Thyroid gland (tissue), 4 donors: ENCODE data around the gene TOM1L2. TPM values are rescaled to one million over a fixed set of nuclear protein-coding genes. Genes with fewer than 3 reads are reported as not detected.

ENCODE experiments used
- DNase-seq, 2 donors: peaks; one replicate each; pipeline ENCODE4 v3.0.0-alpha.2; 2019
- H3K27ac ChIP-seq, 3 donors: fragments of 200-600 bp; sonication (generic); 1 replicate in 2 of 3; 2 replicates in 1 of 3; pipeline ENCODE4 v1.5.1; 2016 to 2019; ENCODE audit warnings: mild to moderate bottlenecking in 1 of 3, moderate library complexity in 1 of 3
- H3K27me3 ChIP-seq: fragments of 200-600 bp; sonication (generic); one replicate; pipeline ENCODE4 v1.5.1; 2019
- H3K36me3 ChIP-seq, 2 donors: fragments of 200-600 bp; sonication (generic); one replicate each; pipeline ENCODE4 v1.5.1; 2016 to 2019
- H3K4me1 ChIP-seq, 2 donors: fragments of 200-600 bp; sonication (generic); one replicate each; pipeline ENCODE4 v1.5.1; 2017 to 2019
- H3K4me3 ChIP-seq, 3 donors: fragments of 200-600 bp; sonication (generic); replicated peaks in 1 of 3; 1 replicate in 2 of 3; 2 replicates in 1 of 3; pipeline ENCODE4 v1.5.1; 2016; ENCODE audit warnings: mild to moderate bottlenecking in 1 of 3
- H3K9me3 ChIP-seq: fragments of 200-600 bp; sonication (generic); one replicate; pipeline ENCODE4 v1.5.1; 2017
- POLR2A ChIP-seq, 2 donors: fragments of 450-650 bp; IDR thresholded peaks; one replicate each; pipeline ENCODE4 v1.6.1; 2017; ENCODE audit warnings: antibody characterized with exemption in 2 of 2, mild to moderate bottlenecking in 2 of 2, moderate library complexity in 1 of 2
- whole genome bisulfite sequencing, 2 donors: methylation state at CpG; one replicate each; pipeline ENCODE4 v1.1.5; 2017; 5-methylcytosine and 5-hydroxymethylcytosine counted together
- intact Hi-C: fragments of 100-400 bp; cut with DNase I; formaldehyde crosslinking; loops from one replicate; pipeline ENCODE4 v1.15.1; 2023
- total RNA-seq, 4 donors: library from RNA; depleted of rRNA; stranded (reverse); fragments of >200 nt; gene quantifications; one replicate each; pipeline ENCODE4 v1.2.3, GENCODE V29; 2016
- TF ChIP-seq, protein P1 (sequence below), 6 experiments: fragments of 200-600 bp in 3 of 6; fragments of 450-650 bp in 3 of 6; sonication (generic) in 3 of 6; IDR thresholded peaks; one replicate each; pipeline ENCODE4 v1.5.1; 2016 to 2019; ENCODE audit warnings: antibody characterized with exemption in 6 of 6, mild to moderate bottlenecking in 2 of 6, inconsistent platforms in 1 of 6, moderate library complexity in 1 of 6

TOM1L2 gene
- total RNA-seq, 4 donors from 2014 or later, result 138 to 881 (median 257) TPM

GRCh38 chr17:17831208-17832031 is 140.8 kb downstream of the TOM1L2 start:
- H3K27me3 ChIP-seq, result no peaks in the 10 kb centered on the region
- no peak for TF ChIP-seq POLR2A (IDR thresholded peaks at IDR 0.05)
- TF ChIP-seq, protein P1, sequence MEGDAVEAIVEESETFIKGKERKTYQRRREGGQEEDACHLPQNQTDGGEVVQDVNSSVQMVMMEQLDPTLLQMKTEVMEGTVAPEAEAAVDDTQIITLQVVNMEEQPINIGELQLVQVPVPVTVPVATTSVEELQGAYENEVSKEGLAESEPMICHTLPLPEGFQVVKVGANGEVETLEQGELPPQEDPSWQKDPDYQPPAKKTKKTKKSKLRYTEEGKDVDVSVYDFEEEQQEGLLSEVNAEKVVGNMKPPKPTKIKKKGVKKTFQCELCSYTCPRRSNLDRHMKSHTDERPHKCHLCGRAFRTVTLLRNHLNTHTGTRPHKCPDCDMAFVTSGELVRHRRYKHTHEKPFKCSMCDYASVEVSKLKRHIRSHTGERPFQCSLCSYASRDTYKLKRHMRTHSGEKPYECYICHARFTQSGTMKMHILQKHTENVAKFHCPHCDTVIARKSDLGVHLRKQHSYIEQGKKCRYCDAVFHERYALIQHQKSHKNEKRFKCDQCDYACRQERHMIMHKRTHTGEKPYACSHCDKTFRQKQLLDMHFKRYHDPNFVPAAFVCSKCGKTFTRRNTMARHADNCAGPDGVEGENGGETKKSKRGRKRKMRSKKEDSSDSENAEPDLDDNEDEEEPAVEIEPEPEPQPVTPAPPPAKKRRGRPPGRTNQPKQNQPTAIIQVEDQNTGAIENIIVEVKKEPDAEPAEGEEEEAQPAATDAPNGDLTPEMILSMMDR (IDR thresholded peaks at IDR 0.05), result no peak
- H3K36me3 ChIP-seq, result no peaks in the 10 kb centered on the region
- intact Hi-C loops, result no loop called here
- H3K4me1 ChIP-seq, result peaks cover 26 to 48% of the 10 kb centered on the region in 2 donors
- H3K27ac ChIP-seq, result peak overlapping the region in 1 of 3 donors; percentile 41
- no peaks in the 10 kb centered on the region for H3K9me3 ChIP-seq
- DNase-seq, result no peak
- H3K4me3 ChIP-seq, result no peak overlapping the region
- WGBS, 2 donors, result 86% methylated on average over 11 to 12 of the region's 12 CpGs

DNA sequence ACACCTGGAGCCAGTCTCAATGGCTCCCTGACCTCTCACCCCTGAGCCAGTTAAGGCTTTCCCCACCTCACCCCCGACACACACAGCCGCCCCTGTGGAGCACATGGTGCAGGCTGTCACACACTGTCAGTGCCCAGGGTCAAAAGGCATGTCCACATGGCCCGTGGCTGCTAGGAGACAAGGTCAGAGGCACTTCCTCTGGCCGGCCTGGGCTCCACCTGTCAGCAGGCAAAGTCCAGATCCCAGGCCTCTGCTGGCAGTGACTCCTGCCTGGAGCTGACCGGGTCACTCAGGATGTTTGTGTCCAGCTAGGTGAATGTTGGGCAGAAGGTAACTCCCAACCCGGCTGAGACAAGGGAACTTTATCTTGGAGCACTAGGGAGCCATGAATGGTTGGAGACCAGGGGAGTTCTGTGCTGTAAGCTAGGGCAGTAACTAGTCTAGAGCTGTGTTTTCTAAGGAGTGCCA is 141.4 kb downstream of the TOM1L2 start:
- no peaks in the 10 kb centered on the region for H3K27me3 ChIP-seq

GRCh38 chr17:17830269-17830567 is 142.0 kb downstream of the TOM1L2 start:
- intact Hi-C loops, result no loop called here
- DNase-seq, result no peak
- peak overlapping the region in 1 of 3 donors; percentile 20 for H3K27ac ChIP-seq

More for the DNA sequence above, 141.4 kb downstream of the TOM1L2 start:
- Histone ChIP-seq H3K4me3 (no peak overlapping the region), H3K4me1 (peaks cover 30 to 51% of the 10 kb centered on the region in 2 donors), H3K27ac (peak overlapping the region in 1 of 3 donors; percentile 41), H3K36me3 (no peaks in the 10 kb centered on the region), H3K9me3 (no peaks in the 10 kb centered on the region)
- no peak for TF ChIP-seq POLR2A (IDR thresholded peaks at IDR 0.05)
- TF ChIP-seq, protein P1 (IDR thresholded peaks at IDR 0.05), result no peak
- WGBS, 2 donors, result 56 to 87% methylated on average over 3 to 4 of the region's 6 CpGs
- intact Hi-C loops, result no loop called here
- no peak for DNase-seq

DNA sequence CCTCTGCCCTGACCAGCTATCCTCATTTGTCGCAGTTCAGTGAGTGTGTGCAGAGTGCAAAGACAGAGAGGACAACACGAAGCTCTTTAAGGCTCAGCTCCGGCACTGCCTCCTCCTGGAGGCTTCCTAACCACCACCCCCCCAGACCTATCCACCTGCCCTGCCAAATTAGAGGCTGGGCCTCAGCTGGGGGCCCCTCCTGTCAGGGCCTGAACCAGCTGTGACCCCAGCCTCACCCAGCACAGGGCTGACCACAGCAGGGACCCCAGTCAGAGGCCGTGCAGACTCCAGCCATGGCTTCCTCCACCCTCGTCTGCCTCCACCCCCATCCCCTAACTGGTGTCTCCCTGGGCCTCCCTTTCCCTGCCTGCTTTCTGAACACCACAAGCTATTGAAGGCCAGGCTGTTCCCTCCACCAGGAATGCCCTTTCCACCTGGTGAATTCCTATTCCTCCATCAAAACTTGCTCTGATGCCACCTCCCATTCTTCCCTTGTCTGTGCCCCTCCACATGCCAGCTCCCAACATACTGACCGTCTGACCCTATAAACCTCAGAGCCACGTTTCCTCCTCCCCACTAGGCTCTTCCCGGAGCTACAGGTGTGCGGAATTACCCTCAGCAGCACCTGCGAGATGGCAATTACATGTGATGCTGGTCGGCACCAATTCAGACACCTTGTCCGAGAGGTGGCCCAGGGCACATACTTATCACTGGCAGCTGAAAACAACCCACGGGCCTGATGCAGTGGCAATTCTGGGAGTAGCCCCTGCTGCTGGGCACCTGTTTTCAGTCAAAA is 144.2 kb downstream of the TOM1L2 start:
- DNase-seq, result no peak
- Histone ChIP-seq H3K36me3 (no peaks in the 10 kb centered on the region), H3K27me3 (no peaks in the 10 kb centered on the region), H3K27ac (peak overlapping the region in 1 of 3 donors; percentile 12), H3K4me1 (peaks cover 30 to 52% of the 10 kb centered on the region in 2 donors), H3K4me3 (no peak overlapping the region), H3K9me3 (no peaks in the 10 kb centered on the region)
- WGBS, 2 donors, result 88 to 91% methylated on average over 13 of the region's 13 CpGs
- intact Hi-C loops, result no loop called here
- TF ChIP-seq, protein P1 (IDR thresholded peaks at IDR 0.05), result no peak
- TF ChIP-seq POLR2A (IDR thresholded peaks at IDR 0.05), result no peak

More at GRCh38 chr17:17830269-17830567, 142.0 kb downstream of the TOM1L2 start:
- Histone ChIP-seq H3K4me3 (no peak overlapping the region), H3K9me3 (no peaks in the 10 kb centered on the region), H3K36me3 (no peaks in the 10 kb centered on the region), H3K27me3 (no peaks in the 10 kb centered on the region), H3K4me1 (peaks cover 30 to 51% of the 10 kb centered on the region in 2 donors)
- 100% methylated on average over 2 of the region's 2 CpGs for WGBS, 2 donors
- no peak for TF ChIP-seq POLR2A (IDR thresholded peaks at IDR 0.05)
- TF ChIP-seq, protein P1 (IDR thresholded peaks at IDR 0.05), result no peak
